Muscle of leg (tissue), 11 donors: ENCODE data around the gene PBRM1. TPM values are rescaled to one million over a fixed set of nuclear protein-coding genes. Genes with fewer than 3 reads are reported as not detected.
"Not testable (repeated sequence)": the region's sequence is repeated elsewhere in the genome, so short reads cannot be mapped to it uniquely, and the experiment has no call there.

Experiments
- DNase-seq: peaks from one replicate; pipeline ENCODE4 v3.0.0; 2013
- H3K27ac ChIP-seq: one replicate; pipeline ENCODE4 v1.5.1; 2013; ENCODE audit warnings: mild to moderate bottlenecking, low read length, control low read depth
- H3K27me3 ChIP-seq: one replicate; pipeline ENCODE4 v1.6.1; 2013; ENCODE audit warnings: low read length; ENCODE audit not compliant: control insufficient read depth, insufficient read depth
- H3K36me3 ChIP-seq: one replicate; pipeline ENCODE4 v1.6.1; 2013; ENCODE audit warnings: low read length; ENCODE audit not compliant: control insufficient read depth, insufficient read depth
- H3K4me1 ChIP-seq: one replicate; pipeline ENCODE4 v1.6.1; 2013; ENCODE audit warnings: low read length; ENCODE audit not compliant: control insufficient read depth, insufficient read depth
- H3K4me3 ChIP-seq: one replicate; pipeline ENCODE4 v1.5.1; 2013; ENCODE audit warnings: low read length, control low read depth
- H3K9me3 ChIP-seq: replicated peaks from 2 replicates; pipeline ENCODE4 v1.6.1; 2013; ENCODE audit warnings: low read depth, low read length; ENCODE audit not compliant: control insufficient read depth
- WGBS: methylation state at CpG from one replicate; pipeline ENCODE4 v1.1.5; 2013; ENCODE audit warnings: missing lambda C conversion rate; ENCODE audit not compliant: insufficient coverage; 5-methylcytosine and 5-hydroxymethylcytosine counted together
- polyA plus RNA-seq, 8 donors: library from polyadenylated mRNA; unstranded; fragments of 120-200 nt; gene quantifications; one replicate each; pipeline versions ENCODE4 v1.2.1 to v1.2.3, GENCODE V29; 2013; ENCODE audit warnings: inconsistent platforms in 1 of 8, low replicate concordance in 1 of 8; ENCODE audit not compliant: insufficient read length in 8 of 8, insufficient read depth in 1 of 8
- total RNA-seq: library from RNA; stranded (reverse); fragments of 120-200 nt; gene quantifications from one replicate; pipeline ENCODE4 v1.2.4, GENCODE V29; 2013

Gene PBRM1
- total and polyA plus RNA-seq, 9 donors, result 26.1 to 53.1 (median 47.3) TPM

DNA sequence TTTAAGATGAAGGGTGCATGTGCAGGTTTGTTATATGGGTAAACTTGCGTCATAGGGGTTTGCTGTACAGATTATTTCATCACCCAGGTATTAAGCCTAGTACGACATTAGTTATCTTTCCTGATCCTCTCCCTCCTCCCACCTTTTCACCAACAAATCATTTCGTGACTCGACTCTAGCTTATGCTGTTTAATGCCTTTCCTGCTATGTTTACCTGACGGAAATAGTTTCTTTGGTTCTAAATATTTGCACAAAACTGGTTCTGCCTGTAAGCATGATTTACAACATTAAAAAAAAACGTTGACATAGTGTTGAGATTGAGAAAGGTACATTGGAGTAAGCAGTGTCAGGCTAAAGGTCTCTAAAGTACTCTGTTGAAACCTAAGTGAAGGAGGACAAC is 2.6 kb upstream of the PBRM1 start:
- WGBS, result 94% methylated on average over 3 of the region's 6 CpGs
- no peak overlapping the region for H3K4me3 ChIP-seq
- DNase-seq, result no peak

DNA sequence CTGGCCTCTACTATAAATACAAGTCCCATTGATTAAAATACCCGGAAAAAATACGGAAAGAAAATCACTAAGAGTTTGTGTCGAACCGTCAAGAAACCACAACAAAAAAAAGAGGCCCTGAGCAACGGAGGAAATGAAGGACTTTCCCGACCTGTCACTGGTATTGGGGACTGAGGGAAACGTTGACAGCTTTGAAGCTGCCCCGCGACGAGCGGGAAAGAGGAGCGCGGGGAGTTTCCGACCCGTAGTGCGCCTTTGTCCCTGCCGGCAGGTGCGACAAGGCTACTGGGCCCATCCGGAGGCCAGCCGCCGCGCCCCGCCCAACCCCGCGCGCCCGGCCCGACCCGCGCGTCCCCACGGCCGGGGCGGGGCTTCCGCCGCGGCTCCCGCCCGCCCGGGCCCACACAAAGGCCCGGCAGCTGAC is 416 bp downstream of the PBRM1 start:
- Histone ChIP-seq H3K4me3 (peak overlapping the region; percentile 93), H3K4me1 (peaks cover 10% of the 10 kb centered on the region), H3K27me3 (no peaks in the 10 kb centered on the region), H3K9me3 (no peaks in the 10 kb centered on the region), H3K36me3 (peaks cover 40% of the 10 kb centered on the region), H3K27ac (peak overlapping the region; percentile 97)
- peak; percentile 90 for DNase-seq
- WGBS, result under 1% methylated on average over 37 of the region's 41 CpGs

More for the DNA sequence above, 2.6 kb upstream of the PBRM1 start:
- peaks cover 7% of the 10 kb centered on the region for H3K4me1 ChIP-seq
- H3K9me3 ChIP-seq, result no peaks in the 10 kb centered on the region
- H3K27ac ChIP-seq, result no peak overlapping the region
- peaks cover 57% of the 10 kb centered on the region for H3K36me3 ChIP-seq
- no peaks in the 10 kb centered on the region for H3K27me3 ChIP-seq

DNA sequence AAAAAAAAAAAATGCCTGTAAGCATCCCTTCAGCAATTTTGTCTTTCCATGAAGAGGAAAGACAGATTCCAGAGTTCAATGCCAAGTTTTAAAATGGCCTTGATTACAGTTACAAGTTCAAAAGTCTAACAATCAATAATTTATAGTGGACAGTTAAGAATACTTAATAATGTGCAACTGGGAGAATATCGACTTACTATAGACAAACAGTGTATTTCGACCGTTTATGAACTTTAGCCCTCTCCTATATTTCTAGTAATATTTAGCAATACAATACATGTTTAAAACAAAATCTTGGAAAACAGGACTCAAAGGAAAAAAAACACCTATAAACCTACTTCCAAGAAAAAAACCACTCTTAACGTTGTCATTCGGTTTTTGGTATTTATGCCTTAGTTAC is 1.5 kb downstream of the PBRM1 start:
- H3K27me3 ChIP-seq, result no peaks in the 10 kb centered on the region
- no peak overlapping the region for H3K27ac ChIP-seq
- DNase-seq, result no peak
- H3K4me3 ChIP-seq, result no peak overlapping the region
- H3K4me1 ChIP-seq, result peaks cover 10% of the 10 kb centered on the region
- H3K9me3 ChIP-seq, result no peaks in the 10 kb centered on the region
- H3K36me3 ChIP-seq, result peaks cover 37% of the 10 kb centered on the region
- WGBS, result no CpG with 5 or more reads among the region's 5 CpGs

DNA sequence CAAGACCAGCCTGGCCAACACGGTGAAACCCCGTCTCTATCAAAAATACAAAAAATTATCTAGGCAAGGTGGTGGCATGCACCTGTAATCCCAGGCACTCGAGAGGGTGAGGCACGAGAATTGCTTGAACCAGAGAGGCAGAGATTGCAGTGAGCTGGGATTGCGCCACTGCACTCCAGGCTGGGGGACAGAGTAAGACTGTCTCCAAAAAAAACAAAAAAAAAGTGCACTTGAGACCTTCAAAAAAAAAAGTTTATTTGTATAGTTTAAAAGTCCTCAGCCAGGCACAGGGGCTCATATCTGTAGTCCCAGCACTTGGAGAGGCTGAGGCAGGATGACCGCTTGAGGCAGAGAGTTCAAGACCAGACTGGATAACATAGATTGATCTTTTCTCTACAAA is 2.1 kb downstream of the PBRM1 start:
- DNase-seq, result no peak
- no peaks in the 10 kb centered on the region for H3K9me3 ChIP-seq
- H3K27me3 ChIP-seq, result no peaks in the 10 kb centered on the region
- no CpG with 5 or more reads among the region's 6 CpGs for WGBS
- H3K4me3 ChIP-seq, result no peak overlapping the region
- no peak overlapping the region for H3K27ac ChIP-seq
- H3K36me3 ChIP-seq, result peaks cover 35% of the 10 kb centered on the region
- peaks cover 10% of the 10 kb centered on the region for H3K4me1 ChIP-seq

DNA sequence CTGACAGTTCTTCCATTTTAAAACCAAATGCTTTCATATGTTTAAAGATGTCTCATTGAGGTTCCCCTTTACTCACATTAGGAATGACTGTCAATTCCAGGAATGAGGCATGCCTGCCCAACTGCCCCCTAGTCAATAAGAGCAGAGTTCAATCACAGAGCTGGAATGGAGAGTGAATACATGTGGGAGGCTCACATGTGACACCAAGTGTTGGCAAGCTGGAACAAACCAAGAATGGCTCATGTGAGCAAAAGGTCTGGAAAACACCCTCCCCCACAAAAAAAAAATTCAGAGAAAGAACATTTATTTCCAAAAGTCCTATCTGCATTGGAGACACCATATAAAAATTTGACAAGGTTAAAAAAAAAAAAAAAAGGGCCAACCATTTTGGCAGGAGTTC is 3.7 kb downstream of the PBRM1 start:
- H3K36me3 ChIP-seq, result peaks cover 32% of the 10 kb centered on the region
- H3K27ac ChIP-seq, result no peak overlapping the region
- peaks cover 8% of the 10 kb centered on the region for H3K4me1 ChIP-seq

DNA sequence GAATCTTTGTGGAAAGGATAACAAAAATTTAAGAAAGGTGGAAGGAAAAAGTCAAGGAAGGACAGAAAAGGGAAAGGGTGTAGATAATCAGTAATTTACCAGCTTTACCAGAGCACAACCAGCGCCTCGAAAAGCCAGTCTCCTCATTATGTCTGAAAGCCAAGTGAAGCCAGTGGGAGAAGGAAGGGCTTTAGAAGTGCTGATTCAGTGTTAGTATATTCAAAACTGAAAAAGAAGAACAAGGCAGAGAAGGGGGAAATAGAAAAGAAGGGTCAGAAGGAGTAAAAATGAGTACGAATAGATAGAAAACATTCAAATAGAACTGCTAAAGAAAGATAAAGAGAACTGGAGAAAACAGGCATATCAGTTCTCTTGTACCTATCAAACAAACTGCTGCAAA is 4.1 kb downstream of the PBRM1 start:
- no peak for DNase-seq
- Histone ChIP-seq H3K27ac (no peak overlapping the region), H3K9me3 (no peaks in the 10 kb centered on the region), H3K4me1 (peaks cover 6% of the 10 kb centered on the region), H3K36me3 (peaks cover 35% of the 10 kb centered on the region), H3K4me3 (no peak overlapping the region), H3K27me3 (no peaks in the 10 kb centered on the region)
- no CpG with 5 or more reads among the region's 3 CpGs for WGBS

More for the DNA sequence above, 3.7 kb downstream of the PBRM1 start:
- peak; percentile 43 for DNase-seq
- H3K4me3 ChIP-seq, result no peak overlapping the region
- H3K27me3 ChIP-seq, result no peaks in the 10 kb centered on the region
- H3K9me3 ChIP-seq, result no peaks in the 10 kb centered on the region

DNA sequence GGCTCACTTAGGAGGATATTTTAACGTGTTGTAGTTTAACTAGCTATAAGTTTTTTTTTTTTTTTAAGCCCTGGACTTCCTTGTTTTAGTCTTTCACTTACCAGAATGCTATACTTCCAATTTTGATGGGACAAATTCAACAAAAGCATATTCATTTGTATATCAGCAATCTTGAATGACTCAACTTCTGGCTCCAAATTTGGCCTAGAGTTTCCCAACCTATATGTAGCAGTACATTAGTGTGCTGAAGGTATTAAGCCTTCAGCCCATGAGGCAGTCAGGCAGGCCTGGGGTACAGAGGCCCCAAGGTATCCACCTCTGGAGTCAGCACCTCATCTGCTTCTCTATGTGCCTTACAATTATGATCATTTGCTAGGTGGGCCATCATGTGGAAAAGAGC is 5.9 kb downstream of the PBRM1 start:
- Histone ChIP-seq H3K27ac (no peak overlapping the region), H3K4me1 (peaks cover 6% of the 10 kb centered on the region), H3K4me3 (no peak overlapping the region), H3K36me3 (peaks cover 45% of the 10 kb centered on the region), H3K27me3 (no peaks in the 10 kb centered on the region), H3K9me3 (no peaks in the 10 kb centered on the region)
- no peak for DNase-seq
- WGBS, result no CpG with 5 or more reads among the region's 1 CpG

DNA sequence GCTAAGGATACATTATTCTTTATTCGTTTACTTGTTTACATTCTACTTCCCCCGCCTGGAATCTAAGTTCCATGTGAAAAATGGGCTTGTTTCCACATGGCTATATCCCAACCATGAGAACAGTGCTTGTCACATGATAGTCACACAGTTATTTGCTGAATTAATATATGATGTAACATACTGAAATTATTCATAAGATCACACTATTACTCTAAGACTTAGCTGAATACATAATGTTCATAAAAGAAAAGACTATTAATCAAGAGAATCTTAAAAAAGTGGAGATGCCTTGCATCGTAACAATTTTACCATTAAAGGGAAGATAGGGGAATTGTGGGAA is 6.5 kb downstream of the PBRM1 start:
- WGBS, result no CpG with 5 or more reads among the region's 3 CpGs
- H3K27me3 ChIP-seq, result no peaks in the 10 kb centered on the region
- no peak for DNase-seq
- H3K27ac ChIP-seq, result no peak overlapping the region
- peaks cover 6% of the 10 kb centered on the region for H3K4me1 ChIP-seq
- H3K4me3 ChIP-seq, result no peak overlapping the region
- no peaks in the 10 kb centered on the region for H3K9me3 ChIP-seq
- H3K36me3 ChIP-seq, result peaks cover 47% of the 10 kb centered on the region

DNA sequence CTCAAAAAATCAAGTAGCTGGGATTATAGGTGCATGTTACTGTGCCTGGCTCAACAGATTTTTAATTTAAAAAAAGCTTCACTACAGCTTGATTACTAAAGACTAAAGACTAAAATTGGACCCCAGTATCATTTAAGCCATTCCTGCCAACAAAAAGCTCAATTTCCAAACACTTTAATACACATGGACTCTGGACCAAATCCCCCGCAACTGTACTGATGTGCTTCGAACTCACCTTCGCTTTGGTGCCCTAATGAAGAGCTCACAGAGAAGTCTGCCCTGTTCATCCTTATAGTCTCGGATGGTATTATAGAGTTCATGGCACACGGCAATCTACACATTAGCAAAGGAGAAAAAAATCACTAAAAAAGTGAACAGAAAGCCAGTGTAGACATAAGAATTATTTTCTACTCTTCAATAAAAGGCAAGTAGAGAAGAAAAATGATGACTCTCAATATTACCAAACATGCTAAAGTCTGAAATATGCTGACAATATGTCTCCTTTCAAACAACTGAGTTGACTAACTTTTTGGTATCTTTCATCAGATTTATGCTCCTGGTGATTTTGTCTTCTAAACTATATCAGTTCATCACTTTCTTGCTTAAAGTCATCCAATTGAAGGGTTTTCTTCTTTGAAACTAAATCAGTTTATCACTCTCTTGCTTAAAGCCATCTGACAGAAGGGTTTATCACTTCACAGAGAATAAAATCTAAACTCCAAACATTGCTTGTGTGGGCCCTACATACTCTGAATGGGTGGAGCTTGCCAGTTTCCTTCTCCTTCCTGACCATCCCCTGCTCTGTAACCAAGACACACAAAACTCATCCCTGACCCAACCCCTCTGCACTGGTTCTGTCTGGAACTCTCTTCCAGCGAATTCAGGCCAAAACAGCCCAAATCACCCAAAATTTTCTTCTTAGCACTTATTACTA is 7.2 kb downstream of the PBRM1 start:
- H3K4me1 ChIP-seq, result peaks cover 2% of the 10 kb centered on the region
- 100% methylated on average over 1 of the region's 6 CpGs for whole genome bisulfite sequencing
- H3K27ac ChIP-seq, result no peak overlapping the region

DNA sequence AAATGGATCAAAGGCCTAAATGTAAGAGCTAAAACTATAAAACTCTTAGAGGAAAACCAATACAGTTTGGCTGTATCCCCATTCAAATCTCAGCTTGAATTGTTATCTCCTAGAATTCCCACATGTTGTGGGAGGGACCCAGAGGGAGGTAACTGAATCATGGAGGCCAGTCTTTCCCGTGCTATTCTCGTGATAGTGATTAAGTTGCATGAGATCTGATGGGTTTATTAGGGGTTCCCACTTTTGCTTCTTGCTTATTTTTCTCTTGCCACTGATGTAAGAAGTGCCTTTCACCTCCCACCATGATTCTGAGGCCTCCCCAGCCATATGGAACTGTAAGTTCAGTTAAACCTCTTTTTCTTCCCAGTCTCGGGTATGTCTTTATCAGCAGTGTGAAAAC is 9.5 kb downstream of the PBRM1 start:
- not testable (repeated sequence) for H3K27me3 ChIP-seq
- peaks cover 61% of the 10 kb centered on the region for H3K36me3 ChIP-seq

More for the DNA sequence above, 7.2 kb downstream of the PBRM1 start:
- DNase-seq, result no peak
- H3K27me3 ChIP-seq, result no peaks in the 10 kb centered on the region
- peaks cover 50% of the 10 kb centered on the region for H3K36me3 ChIP-seq
- H3K9me3 ChIP-seq, result no peaks in the 10 kb centered on the region
- H3K4me3 ChIP-seq, result no peak overlapping the region

More for the DNA sequence above, 9.5 kb downstream of the PBRM1 start:
- DNase-seq, H3K4me1 ChIP-seq, H3K9me3 ChIP-seq, H3K4me3 ChIP-seq, H3K27ac ChIP-seq: not testable (repeated sequence)
- 71% methylated on average over 1 of the region's 3 CpGs for WGBS
